Vagina (tissue), 2 donors: ENCODE data around the gene CLCF1.
A peak's percentile ranks its signal among the peaks of the same experiment; 100 is the strongest.

Source experiments
- POLR2A ChIP-seq, 2 donors: fragments of 450-650 bp; IDR thresholded peaks; one replicate each; pipeline ENCODE4 v1.6.1; 2017; ENCODE audit warnings: antibody characterized with exemption in 2 of 2, mild to moderate bottlenecking in 2 of 2, moderate library complexity in 2 of 2
- POLR2AphosphoS5 ChIP-seq, 2 donors: sonication (generic); formaldehyde crosslinking; IDR thresholded peaks; one replicate each; pipeline ENCODE4 v1.9.0; 2017; ENCODE audit warnings: antibody characterized with exemption in 2 of 2, mild to moderate bottlenecking in 2 of 2, low read depth in 1 of 2; ENCODE audit not compliant: insufficient read depth in 1 of 2
- TF ChIP-seq, protein P1 (sequence below), 3 experiments: fragments of 450-650 bp in 2 of 3; fragments of 200-600 bp in 1 of 3; sonication (generic) in 1 of 3; IDR thresholded peaks; one replicate each; pipeline ENCODE4 v1.5.1; 2017 to 2019; ENCODE audit warnings: antibody characterized with exemption in 3 of 3, mild to moderate bottlenecking in 2 of 3, moderate library complexity in 2 of 3

DNA sequence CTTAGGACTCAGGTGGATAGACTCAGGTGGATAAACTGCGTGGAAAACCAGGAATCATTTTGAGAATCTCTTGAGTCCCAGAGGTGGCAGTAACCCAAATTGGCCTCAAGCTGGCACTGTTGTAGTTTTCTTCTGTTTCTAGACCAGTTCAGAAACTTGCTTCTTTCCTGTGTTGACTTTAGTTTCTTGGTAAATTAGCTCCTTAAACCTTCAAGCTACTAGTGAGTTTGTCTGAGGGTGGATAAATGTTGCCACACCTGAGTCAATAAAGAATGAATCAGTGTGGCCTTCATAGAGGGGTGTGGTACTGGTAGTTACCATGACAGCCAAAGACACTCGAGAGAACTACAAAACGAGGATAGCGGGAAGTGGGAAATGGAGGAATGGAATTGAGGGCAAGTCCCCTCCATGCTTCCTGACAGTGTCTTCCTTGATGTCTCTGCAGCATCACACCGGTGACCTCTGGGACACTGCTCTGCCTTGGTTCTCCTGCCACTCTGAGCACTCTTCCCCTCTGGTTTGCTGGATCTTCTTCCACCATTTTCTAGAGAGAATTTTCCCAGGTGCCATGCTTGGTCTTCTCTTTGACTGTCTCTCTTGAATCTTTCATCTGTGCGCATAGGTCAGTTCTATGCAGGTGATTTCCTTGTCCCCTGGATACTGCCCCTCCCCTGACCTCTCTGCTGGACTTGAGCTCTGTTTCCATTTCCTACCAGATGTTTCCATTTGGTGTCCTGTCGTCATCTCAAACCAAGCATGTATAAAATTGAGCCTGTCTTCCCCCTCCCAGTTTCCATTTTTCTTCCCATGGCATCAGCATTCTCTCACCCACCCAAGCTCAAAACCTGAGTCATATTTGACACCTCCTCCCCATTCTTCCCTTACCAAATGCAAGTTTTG is 27.2 kb downstream of the CLCF1 start:
- TF ChIP-seq, protein P1, sequence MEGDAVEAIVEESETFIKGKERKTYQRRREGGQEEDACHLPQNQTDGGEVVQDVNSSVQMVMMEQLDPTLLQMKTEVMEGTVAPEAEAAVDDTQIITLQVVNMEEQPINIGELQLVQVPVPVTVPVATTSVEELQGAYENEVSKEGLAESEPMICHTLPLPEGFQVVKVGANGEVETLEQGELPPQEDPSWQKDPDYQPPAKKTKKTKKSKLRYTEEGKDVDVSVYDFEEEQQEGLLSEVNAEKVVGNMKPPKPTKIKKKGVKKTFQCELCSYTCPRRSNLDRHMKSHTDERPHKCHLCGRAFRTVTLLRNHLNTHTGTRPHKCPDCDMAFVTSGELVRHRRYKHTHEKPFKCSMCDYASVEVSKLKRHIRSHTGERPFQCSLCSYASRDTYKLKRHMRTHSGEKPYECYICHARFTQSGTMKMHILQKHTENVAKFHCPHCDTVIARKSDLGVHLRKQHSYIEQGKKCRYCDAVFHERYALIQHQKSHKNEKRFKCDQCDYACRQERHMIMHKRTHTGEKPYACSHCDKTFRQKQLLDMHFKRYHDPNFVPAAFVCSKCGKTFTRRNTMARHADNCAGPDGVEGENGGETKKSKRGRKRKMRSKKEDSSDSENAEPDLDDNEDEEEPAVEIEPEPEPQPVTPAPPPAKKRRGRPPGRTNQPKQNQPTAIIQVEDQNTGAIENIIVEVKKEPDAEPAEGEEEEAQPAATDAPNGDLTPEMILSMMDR (IDR thresholded peaks at IDR 0.05), result peak in 1 of 3 experiments; percentile 12
- TF ChIP-seq POLR2A (IDR thresholded peaks at IDR 0.05) (no peak), POLR2AphosphoS5 (IDR thresholded peaks at IDR 0.05; ENCODE audit: insufficient read depth in 1 of 2, low read depth in 1 of 2) (peak in 1 of 2 donors; percentile 80)
